Stimulated activated CD8-positive, alpha-beta memory T cell treated with anti-CD3 and anti-CD28 coated beads, Interleukin-7, amount 100 ng/mL, for 24 hours (primary cell): ENCODE measurements around the gene PHF8.

ENCODE experiments used
- DNase-seq: peaks from one replicate; pipeline ENCODE4 v3.0.0-alpha.2; 2020; ENCODE audit warnings: low read depth

The PHF8 gene

GRCh38 chrX:54044126-54044876, at the start of gene PHF8:
Gene PHF8 (minus strand): TSS chrX:54044473. CDS start chrX:54042728, 1,745 bp downstream.
- peak; percentile 87 for DNase-seq

DNA sequence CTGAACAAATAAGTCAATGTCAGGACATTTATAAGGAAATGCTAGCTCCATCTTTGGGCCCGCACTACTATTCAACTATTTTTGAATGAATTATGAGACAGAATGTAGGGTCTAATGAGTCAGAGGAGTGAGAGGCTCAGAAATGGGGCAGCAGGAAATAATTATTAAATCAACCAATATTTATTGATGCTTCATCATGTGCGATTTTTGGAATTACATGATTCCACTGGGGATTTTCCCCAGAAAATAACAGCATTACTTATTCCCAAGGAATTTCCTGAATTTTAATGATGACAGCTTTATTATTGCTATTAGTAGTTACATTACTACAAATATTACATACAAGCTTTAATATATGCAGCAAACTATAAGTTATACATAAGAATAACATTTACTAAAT, 49.3 kb upstream of the PHF8 start:
- DNase-seq = no peak

DNA sequence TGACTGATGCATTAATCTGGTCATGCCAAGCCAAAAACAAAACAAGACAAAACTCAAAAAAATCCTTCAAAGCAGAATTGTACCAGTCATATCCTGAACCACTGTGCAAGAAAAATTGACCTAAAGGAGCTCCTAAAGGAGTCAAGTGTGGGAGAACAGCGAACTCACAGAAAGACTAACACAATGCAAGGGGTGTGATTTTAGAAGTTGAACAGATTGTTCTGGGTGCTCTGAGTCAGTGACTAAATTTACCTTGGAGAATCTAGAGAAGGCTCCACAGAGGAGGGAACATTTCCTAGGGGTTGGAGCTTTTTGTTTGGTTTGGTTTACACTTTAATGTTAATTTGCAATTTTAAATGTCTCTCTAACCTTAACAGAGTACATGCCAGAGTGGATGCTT, 48.9 kb upstream of the PHF8 start:
- DNase-seq = no peak

DNA sequence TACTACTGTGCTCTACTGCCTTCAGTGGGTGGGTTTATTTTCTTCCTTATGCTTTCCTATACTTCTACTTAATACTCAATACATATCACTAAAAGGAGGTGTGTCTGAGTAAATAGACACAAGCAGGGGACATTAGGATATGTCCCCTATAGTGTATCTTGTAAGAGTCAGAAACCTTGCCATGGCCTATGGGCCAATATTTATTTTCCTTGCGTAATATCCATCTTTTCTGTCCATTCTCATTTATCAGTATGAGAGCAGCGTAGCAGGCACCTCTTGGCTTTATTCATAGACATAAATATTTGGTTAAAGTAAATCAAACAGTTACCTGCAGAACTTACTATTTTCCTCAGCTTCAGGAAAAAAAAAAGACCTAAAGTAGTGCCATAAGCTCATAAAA, 46.6 kb upstream of the PHF8 start:
- no peak for DNase-seq

- DNase-seq = no peak
These were observed 44.9 kb upstream of the PHF8 start for GRCh38 chrX:54089191-54089590.

GRCh38 chrX:54087661-54088060, 43.4 kb upstream of the PHF8 start:
- no peak for DNase-seq

DNA sequence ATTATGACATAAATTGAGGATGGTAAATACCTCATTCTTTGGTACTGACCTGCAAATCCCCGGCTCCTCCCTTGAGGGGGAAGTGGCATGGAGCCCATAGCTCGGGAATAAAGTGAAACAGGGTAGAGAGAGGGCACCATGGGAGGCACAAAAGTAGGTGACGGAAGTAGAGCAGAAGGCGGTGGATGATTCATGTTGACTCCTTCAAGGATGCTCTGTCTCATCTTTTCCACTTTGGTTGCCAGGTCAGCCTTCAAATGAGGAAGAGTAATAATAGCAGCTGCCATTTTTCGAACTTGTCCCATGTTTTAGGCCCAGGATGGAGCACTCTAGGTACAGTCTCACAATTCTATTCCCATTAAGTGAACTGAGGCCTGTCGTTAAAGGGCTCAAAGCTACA, 41.4 kb upstream of the PHF8 start:
- no peak for DNase-seq

- DNase-seq = no peak
These were observed 32.6 kb upstream of the PHF8 start for GRCh38 chrX:54076903-54077302.

GRCh38 chrX:54074826-54075225, 30.6 kb upstream of the PHF8 start:
- DNase-seq = no peak

- no peak for DNase-seq
These were observed 23.5 kb upstream of the PHF8 start for GRCh38 chrX:54067766-54068165.

GRCh38 chrX:54066841-54067240, 22.6 kb upstream of the PHF8 start:
- DNase-seq = no peak

DNA sequence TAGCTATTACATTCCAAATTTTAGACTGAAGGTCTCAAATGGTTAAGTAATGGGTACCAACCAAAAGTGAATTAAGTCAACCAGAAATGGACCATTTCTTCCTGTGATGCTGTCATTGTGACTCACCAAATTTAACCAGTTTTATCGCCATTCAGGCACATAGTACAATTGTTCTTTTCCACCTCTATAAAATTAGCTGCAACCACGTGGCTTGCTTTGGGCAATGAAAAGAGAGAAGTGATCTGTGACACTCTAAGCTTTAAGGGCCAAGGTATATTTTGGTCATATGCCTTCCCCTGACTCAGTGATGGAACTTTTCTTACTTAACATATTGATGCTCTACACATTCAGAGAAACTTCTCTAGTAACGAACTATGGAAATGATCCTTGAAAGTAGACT, 20.3 kb upstream of the PHF8 start:
- DNase-seq = no peak

DNA sequence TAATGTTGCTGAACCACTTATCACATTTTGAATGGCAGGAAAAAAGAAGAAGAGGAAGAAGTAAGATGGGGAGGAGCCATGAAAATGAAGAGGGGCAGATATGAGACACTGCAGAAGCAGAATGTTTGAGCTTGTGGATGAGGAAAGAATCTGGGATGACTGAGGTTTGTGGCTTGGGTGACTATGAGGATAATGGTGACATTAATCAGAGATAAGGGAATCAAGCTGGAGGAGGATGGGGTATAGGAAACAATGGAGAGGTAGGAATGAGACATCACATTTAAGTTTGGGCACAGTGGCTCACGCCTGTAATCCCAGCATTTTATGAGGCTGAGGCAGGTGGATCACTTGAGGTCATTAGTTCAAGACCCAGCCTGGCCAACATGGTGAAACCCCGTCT, 19.1 kb upstream of the PHF8 start:
- no peak for DNase-seq

- DNase-seq = no peak
These were observed 5.5 kb upstream of the PHF8 start for GRCh38 chrX:54049801-54050200.

DNA sequence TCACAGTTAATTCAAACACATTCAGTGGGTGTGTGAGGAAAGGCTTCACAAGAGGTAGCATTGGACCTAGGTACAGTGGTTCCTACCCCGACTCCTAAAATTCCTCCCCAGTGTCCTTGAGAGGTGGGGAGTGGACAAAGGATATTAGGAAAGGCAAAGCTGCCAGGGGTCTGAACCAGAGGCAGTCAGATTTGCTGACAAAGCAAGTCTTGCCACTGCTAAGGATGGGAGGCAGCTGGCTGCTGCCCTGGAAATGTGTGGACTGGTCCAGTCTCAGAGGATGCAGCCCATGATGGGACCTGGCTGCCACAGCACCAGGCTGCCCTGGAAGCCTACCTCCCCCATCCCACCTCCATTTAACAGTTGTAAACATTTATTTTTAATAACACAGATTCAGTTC, 4.1 kb upstream of the PHF8 start:
- no peak for DNase-seq

DNA sequence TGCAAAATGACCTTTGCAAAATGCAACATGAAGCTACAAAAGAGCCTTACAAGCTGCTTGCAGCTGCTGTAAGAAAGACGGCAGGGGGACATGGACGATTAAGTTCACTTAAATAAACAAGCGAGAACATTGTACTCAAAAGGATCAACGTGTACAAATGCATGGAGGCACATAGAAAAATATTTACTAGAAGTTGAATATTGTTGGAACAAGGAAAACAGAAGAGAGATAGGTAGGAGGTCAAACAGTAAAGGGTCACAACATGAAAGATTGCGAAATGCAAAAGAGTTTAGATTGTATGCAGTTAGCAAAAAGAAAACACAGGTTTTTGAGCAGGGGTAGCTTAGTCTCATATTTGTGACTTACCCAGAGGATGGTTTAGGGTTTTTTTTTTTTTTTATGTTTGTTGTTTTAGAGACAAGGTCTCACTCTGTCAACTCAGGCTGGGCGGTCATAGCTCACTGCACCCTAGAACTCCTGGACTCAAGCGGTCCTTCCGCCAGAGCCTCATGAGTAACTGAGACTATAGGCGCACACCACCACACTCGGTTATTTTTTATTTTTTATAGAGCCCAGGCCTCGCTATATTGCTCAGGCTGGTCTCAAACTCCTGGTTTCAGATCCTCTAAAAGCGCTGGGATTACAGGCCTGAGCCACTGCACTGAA, 1.4 kb upstream of the PHF8 start:
- no peak for DNase-seq

- no peak for DNase-seq
These were observed 635 bp upstream of the PHF8 start for GRCh38 chrX:54044877-54045338.

DNA sequence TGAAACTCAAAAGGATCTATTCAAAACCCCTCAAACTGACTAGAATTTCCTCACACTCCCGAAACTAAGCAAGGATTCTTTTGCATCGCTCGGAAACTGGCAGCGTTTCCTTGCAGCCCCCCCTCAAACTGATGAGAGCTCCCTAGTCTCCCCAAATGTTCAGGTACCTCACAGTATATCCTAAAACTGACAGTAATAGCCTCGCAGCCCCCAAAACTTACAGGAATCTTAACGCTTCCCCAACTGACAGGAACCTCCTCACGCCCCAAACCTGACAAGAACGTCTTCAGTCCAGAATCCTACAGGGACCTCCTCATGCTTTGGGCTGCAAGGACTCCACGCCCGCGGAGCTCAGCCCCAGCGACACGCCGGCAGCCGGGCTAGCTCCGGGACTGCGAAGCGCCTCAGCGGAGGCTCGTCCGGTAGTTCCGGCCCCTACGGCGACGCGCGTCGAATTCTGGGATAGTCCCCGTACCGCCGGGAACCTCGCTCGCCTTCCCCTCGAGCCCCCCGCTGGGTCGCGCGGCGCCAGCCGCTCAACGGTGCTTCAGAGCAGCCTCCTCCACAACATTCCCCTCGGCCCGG, 640 bp downstream of the PHF8 start:
- no peak for DNase-seq

DNA sequence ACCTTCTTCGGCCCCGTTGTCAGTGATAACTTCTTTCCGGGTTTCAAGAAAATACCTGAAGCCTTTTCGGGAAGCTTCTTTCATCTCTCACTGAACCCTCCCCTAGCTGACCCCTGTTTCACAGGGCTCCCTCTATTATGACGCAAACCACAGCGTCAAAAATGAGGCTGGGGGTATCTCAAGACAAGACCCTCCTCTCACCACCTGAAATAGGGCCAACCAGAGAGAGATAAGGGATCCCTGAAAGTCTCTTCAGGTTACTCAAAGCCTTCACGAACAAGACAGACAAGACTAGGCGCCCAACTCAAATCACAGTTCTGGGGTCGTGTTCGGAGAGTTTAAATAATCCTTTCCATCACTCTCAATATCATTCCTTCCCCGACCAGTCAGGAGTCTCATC, 1.2 kb downstream of the PHF8 start:
- DNase-seq = no peak

- no peak for DNase-seq
These were observed 1.7 kb downstream of the PHF8 start for GRCh38 chrX:54042609-54043021.

DNA sequence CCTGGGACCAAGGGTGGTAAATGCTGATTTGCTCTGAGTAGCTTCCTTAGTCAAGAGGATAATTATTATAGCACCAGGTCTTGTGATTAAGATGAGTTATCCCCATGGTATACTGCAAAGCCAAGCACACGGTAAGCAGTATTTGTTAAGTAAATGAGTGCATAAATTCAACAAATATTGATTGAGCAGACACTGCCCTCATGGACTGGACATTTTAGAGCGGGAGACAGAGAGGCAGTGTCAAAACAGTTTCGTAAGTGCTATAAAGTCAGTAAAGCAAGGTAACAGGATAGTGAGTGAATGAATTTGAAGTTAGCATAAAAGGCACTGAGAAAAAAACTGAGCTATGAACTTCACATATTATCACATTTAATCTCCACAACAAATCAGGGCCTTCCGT, 13.9 kb downstream of the PHF8 start:
- no peak for DNase-seq

GRCh38 chrX:54029529-54030143, 14.6 kb downstream of the PHF8 start:
- DNase-seq = no peak

- DNase-seq = no peak
These were observed 19.9 kb downstream of the PHF8 start for GRCh38 chrX:54024350-54024749.
